HG03432 (cell line): ENCODE data around the gene ZNF577.

Experiments used
- ATAC-seq: cut with Tn5 transposase; IDR thresholded peaks from one replicate; pipeline ENCODE4 v1.9.1; 2021; ENCODE audit warnings: mild to moderate bottlenecking, moderate library complexity; ENCODE audit not compliant: unreplicated experiment

Gene ZNF577

GRCh38 chr19:51873097-51873496, 14.7 kb downstream of the ZNF577 start:
- ATAC-seq, result no peak

DNA sequence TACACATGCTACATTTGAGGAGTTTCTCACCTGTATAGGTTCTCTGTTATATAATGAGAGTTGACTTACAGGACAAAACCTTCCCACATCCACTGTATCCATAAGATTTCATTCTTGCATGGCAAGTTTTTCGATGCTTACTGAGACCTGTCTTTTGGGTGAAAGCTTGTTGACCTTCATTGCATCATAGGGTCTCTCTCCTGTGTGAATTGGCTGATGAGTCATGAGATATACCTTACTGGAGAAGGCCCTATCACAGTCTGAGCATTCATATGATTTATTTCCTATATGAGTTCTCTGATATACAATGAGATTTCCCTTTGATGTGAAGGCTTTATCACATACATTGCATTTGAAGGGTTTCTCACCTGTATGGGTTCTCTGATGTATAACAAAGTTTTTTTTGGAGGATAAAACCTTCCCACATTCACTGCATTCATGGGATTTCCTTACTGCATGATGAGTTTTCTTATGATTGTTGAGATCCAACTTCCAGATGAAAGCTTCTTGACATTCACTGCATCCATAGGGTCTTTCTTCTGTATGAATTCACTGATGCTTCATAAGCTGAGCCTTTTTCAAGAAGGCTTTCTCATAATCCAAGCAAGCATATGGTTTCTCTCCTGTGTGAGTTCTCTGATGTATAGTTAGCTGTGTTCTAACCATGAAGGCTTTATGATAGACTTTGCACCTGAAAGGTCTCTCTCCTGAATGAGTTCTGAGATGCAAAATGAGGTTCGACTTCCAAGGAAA, 25.7 kb downstream of the ZNF577 start:
- no peak for ATAC-seq

DNA sequence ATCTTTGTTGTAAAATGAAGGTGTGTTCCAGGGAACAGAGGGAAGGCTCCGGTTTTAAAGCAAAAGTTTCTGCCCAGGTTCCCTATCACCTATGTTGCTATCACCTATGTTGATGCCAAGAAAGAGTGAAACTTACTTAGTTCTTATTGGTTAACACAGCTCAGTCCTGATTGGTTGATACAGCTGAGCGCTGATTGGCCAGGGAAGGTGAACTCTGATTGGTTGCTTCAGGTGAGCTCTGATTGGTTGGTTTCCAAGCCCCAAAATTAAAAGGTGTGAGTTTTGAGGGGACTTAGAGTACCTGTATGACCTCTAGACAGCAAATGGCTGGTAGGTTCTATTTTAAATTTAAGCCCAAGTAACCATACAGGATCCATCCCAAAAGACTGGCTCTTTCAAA, 50.6 kb downstream of the ZNF577 start:
- ATAC-seq, result no peak

DNA sequence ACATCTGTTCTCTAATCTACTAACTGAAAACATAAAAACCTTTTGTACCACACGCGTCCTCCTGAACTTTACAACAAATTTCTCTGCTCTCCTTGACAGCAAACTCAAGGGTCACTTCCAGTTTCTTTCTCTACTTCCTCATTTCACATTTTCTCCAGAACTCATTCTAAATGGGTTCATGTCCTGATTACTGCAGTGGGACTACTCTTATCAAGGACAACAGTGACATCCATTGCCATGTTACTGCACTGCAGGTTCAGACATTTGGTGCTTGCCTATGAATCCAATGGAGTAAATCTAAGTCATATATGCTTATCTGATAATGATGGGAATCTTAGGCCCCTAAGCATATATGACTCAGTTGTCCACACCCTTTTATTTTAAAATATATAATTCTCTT, 57.5 kb downstream of the ZNF577 start:
- ATAC-seq, result no peak

DNA sequence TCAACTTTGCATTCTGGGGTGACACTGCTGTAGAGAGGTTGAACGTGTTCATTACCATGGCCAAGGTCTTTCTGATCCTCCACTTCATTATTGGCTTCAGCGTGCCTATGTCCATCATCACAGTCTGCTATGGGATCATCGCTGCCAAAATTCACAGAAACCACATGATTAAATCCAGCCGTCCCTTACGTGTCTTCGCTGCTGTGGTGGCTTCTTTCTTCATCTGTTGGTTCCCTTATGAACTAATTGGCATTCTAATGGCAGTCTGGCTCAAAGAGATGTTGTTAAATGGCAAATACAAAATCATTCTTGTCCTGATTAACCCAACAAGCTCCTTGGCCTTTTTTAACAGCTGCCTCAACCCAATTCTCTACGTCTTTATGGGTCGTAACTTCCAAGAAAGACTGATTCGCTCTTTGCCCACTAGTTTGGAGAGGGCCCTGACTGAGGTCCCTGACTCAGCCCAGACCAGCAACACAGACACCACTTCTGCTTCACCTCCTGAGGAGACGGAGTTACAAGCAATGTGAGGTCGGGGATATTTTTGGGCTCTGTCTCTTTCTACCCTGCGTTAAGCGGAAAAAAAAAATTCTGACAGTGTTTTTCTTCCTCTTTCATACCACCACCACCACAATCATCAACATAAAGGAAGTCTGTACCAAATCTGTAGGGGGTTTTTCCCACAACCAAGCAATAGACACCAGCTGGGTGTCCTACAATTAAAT, 63.3 kb downstream of the ZNF577 start:
- ATAC-seq, result no peak

DNA sequence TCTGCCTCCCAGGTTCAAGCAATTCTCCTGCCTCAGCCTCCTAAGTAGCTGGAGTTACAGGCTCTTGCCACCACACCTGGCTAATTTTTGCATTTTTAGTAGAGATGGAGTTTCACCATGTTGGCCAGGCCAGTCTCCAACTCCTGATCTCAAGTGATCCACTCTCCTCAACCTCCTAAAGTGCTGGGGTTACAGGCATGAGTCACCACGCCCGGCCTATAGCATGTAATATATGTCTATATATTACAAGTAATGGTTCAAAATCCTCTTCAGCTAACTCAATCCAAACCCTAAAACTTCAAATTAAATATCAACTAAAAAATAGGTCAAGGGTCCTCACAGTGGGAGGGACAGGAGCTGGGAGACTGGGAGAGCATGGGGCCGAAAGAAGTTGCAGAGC, 64.8 kb downstream of the ZNF577 start:
- ATAC-seq, result no peak

GRCh38 chr19:51822325-51822724, 65.4 kb downstream of the ZNF577 start:
- no peak for ATAC-seq

- ATAC-seq, result no peak
Observed at GRCh38 chr19:51821921-51822320, 65.8 kb downstream of the ZNF577 start.

- ATAC-seq, result no peak
Observed at GRCh38 chr19:51821456-51821855, 66.3 kb downstream of the ZNF577 start.
